Measurements from ENCODE around the gene DPH3.

DNA sequence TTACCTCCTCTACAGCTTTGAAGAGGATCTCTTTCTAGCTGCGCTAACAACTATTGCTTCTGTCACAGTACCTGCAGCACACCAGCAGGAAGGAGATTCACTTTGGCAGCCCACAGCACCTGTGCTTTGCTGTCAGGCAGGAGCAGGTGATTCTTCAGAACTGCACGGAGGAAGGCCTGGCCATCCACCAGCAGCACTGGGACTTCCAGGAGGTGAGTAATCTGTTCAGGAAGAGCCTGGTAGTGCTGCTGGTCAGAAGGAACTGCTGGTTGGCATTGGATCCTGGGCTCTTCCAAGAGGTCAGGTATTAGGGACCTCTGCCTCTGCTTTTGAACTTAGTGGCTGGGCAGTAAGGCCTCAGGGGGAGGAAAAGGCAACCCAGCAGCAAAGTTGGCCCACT is 42.2 kb downstream of the DPH3 start:
- TF ChIP-seq SP1 (IDR thresholded peaks at IDR 0.05; ENCODE audit: low read depth, low read length) (no peak), RFX5 (IDR thresholded peaks at IDR 0.05; ENCODE audit: low read depth, low read length) (no peak), SIN3A (IDR thresholded peaks at IDR 0.05; ENCODE audit: low read depth, low read length) (no peak), CREB1 (IDR thresholded peaks at IDR 0.05; ENCODE audit: low read depth) (no peak), ZNF622 (IDR thresholded peaks at IDR 0.05) (no peak), KDM1A (IDR thresholded peaks at IDR 0.05; ENCODE audit: borderline replicate concordance) (no peak), POLR2AphosphoS5 (IDR thresholded peaks at IDR 0.05; ENCODE audit: low read length) (no peak)
- TF ChIP-seq, protein P1, sequence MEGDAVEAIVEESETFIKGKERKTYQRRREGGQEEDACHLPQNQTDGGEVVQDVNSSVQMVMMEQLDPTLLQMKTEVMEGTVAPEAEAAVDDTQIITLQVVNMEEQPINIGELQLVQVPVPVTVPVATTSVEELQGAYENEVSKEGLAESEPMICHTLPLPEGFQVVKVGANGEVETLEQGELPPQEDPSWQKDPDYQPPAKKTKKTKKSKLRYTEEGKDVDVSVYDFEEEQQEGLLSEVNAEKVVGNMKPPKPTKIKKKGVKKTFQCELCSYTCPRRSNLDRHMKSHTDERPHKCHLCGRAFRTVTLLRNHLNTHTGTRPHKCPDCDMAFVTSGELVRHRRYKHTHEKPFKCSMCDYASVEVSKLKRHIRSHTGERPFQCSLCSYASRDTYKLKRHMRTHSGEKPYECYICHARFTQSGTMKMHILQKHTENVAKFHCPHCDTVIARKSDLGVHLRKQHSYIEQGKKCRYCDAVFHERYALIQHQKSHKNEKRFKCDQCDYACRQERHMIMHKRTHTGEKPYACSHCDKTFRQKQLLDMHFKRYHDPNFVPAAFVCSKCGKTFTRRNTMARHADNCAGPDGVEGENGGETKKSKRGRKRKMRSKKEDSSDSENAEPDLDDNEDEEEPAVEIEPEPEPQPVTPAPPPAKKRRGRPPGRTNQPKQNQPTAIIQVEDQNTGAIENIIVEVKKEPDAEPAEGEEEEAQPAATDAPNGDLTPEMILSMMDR (IDR thresholded peaks at IDR 0.05 in 2 of 3, conservative IDR thresholded peaks at IDR 0.05 in 1 of 3; ENCODE audit: control insufficient read depth in 2 of 3, extremely low read depth in 1 of 3, insufficient read depth in 1 of 3, low read depth in 3 of 3, low read length in 3 of 3) = no peak
- TF ChIP-seq, protein P2, sequence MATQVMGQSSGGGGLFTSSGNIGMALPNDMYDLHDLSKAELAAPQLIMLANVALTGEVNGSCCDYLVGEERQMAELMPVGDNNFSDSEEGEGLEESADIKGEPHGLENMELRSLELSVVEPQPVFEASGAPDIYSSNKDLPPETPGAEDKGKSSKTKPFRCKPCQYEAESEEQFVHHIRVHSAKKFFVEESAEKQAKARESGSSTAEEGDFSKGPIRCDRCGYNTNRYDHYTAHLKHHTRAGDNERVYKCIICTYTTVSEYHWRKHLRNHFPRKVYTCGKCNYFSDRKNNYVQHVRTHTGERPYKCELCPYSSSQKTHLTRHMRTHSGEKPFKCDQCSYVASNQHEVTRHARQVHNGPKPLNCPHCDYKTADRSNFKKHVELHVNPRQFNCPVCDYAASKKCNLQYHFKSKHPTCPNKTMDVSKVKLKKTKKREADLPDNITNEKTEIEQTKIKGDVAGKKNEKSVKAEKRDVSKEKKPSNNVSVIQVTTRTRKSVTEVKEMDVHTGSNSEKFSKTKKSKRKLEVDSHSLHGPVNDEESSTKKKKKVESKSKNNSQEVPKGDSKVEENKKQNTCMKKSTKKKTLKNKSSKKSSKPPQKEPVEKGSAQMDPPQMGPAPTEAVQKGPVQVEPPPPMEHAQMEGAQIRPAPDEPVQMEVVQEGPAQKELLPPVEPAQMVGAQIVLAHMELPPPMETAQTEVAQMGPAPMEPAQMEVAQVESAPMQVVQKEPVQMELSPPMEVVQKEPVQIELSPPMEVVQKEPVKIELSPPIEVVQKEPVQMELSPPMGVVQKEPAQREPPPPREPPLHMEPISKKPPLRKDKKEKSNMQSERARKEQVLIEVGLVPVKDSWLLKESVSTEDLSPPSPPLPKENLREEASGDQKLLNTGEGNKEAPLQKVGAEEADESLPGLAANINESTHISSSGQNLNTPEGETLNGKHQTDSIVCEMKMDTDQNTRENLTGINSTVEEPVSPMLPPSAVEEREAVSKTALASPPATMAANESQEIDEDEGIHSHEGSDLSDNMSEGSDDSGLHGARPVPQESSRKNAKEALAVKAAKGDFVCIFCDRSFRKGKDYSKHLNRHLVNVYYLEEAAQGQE (IDR thresholded peaks at IDR 0.05; ENCODE audit: low read depth, low read length) = no peak
- TF ChIP-seq, protein P3, sequence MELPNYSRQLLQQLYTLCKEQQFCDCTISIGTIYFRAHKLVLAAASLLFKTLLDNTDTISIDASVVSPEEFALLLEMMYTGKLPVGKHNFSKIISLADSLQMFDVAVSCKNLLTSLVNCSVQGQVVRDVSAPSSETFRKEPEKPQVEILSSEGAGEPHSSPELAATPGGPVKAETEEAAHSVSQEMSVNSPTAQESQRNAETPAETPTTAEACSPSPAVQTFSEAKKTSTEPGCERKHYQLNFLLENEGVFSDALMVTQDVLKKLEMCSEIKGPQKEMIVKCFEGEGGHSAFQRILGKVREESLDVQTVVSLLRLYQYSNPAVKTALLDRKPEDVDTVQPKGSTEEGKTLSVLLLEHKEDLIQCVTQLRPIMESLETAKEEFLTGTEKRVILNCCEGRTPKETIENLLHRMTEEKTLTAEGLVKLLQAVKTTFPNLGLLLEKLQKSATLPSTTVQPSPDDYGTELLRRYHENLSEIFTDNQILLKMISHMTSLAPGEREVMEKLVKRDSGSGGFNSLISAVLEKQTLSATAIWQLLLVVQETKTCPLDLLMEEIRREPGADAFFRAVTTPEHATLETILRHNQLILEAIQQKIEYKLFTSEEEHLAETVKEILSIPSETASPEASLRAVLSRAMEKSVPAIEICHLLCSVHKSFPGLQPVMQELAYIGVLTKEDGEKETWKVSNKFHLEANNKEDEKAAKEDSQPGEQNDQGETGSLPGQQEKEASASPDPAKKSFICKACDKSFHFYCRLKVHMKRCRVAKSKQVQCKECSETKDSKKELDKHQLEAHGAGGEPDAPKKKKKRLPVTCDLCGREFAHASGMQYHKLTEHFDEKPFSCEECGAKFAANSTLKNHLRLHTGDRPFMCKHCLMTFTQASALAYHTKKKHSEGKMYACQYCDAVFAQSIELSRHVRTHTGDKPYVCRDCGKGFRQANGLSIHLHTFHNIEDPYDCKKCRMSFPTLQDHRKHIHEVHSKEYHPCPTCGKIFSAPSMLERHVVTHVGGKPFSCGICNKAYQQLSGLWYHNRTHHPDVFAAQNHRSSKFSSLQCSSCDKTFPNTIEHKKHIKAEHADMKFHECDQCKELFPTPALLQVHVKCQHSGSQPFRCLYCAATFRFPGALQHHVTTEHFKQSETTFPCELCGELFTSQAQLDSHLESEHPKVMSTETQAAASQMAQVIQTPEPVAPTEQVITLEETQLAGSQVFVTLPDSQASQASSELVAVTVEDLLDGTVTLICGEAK (IDR thresholded peaks at IDR 0.05; ENCODE audit: borderline replicate concordance) = no peak

Data from GM12878 (cell line).